Thyroid gland (tissue), 4 donors: ENCODE data around the gene PLCH1.

Experiments
- CTCF ChIP-seq, 6 experiments: fragments of 200-600 bp in 3 of 6; fragments of 450-650 bp in 3 of 6; sonication (generic) in 3 of 6; IDR thresholded peaks; one replicate each; pipeline ENCODE4 v1.5.1; 2016 to 2019; ENCODE audit warnings: antibody characterized with exemption in 6 of 6, mild to moderate bottlenecking in 2 of 6, inconsistent platforms in 1 of 6, moderate library complexity in 1 of 6
- POLR2A ChIP-seq, 2 donors: fragments of 450-650 bp; IDR thresholded peaks; one replicate each; pipeline ENCODE4 v1.6.1; 2017; ENCODE audit warnings: antibody characterized with exemption in 2 of 2, mild to moderate bottlenecking in 2 of 2, moderate library complexity in 1 of 2

- no peak for TF ChIP-seq POLR2A (IDR thresholded peaks at IDR 0.05)
- TF ChIP-seq CTCF (IDR thresholded peaks at IDR 0.05), result no peak
Measured at GRCh38 chr3:155780291-155780690, 35.4 kb upstream of the PLCH1 start.
